GM19395 (cell line): ENCODE measurements around the gene CCPG1.

Source experiments
- ATAC-seq: cut with Tn5 transposase; IDR thresholded peaks from one replicate; pipeline ENCODE4 v1.9.1; 2021; ENCODE audit warnings: mild to moderate bottlenecking, moderate library complexity; ENCODE audit not compliant: unreplicated experiment

Gene CCPG1

GRCh38 chr15:55320963-55321362, 87.2 kb downstream of the CCPG1 start:
- ATAC-seq = no peak

- ATAC-seq = no peak
Measured at GRCh38 chr15:55320238-55320550, 88.0 kb downstream of the CCPG1 start.

DNA sequence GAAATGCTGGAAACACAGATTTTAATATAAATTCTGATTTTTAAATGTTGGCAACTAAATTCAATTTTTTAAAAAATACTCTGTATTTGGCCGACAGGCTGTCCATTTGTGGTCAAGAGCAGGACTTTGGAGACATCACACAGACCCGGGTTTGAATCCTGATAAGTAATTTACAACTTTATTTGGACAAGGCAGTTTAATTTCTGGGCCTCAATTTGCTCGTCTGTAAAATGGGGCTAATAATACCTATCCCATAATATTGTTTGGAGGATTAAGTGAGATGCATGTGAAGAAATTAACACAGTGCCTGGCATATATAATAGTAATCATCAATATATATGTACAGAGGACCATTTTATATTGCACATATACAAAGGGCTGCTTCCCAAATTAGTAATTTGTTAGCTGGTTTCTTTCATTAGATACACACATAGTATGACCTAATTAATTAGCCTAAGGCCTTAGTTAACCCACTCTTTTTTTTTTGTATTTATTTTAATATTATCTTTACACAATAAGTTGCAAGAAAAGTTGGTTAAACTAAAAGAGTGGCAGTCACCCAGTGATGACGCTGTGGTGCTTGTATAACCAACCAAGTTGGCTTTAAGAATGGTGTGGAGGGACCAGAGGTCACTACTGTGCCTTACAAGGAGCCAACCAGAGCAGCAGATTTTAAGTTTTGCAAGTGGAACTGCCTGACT, 88.5 kb downstream of the CCPG1 start:
- peak; percentile 46 for ATAC-seq

DNA sequence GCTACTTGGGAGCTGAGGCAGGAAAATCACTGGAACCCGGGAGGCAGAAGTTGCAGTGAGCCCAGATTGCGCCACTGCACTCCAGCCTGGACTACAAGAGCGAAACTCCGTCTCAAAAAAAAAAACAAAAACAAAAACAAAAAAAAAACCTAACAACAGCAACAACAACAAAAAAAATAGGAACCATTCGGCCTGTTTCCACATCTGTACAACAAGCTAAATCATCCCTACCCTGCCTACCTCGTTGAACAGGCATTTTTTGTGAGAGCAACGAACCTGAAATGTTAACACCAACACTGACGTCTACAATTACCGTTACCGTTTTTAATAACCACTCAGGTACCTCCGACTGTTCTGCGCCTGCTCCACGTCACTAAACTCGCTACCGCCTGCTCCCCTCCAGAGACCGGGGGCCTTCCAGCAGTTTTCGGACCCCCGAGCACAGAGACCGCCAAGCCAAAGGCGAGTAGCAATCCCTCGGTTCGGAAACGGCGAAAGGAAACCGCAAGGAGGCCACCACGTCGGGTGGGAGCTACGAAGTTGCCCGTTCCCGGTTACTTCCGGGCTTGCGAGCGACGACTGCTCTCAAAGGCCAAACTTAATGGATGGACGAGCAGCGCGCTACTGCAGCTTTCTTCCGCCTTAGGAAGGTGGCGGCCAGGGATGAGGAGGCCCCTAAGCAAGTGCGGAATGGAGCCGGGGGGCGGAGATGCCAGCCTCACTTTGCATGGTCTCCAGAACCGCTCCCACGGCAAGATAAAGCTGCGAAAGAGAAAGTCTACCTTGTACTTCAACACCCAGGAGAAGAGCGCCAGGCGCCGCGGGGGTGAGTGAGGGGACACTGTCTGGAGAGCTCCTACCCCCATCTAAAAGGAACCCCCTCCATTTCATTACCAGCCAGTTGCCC, 89.3 kb downstream of the CCPG1 start, which contains the start of the genes PIGB and PIGBOS1:
Gene PIGB (plus strand): TSS at position 635 of the 907 bp plus-strand sequence. CDS start 29 bp downstream, at position 664.
Gene PIGBOS1 (minus strand): TSS at position 536 of the 907 bp plus-strand sequence. CDS start 1,331 bp downstream, outside the sequence.
- peak; percentile 92 for ATAC-seq
